ENCODE results near the gene ARHGAP30. TPM values are rescaled to one million over a fixed set of nuclear protein-coding genes. Genes with fewer than 3 reads are reported as not detected.

Gene ARHGAP30
- polyA plus RNA-seq, 1 donor (not counting 4 experiments of a cell fraction or from before 2014, with no cell fraction given), result 0.16 TPM

- H3K27ac ChIP-seq (ENCODE audit: control insufficient read depth, insufficient read depth, low read length), result no peak overlapping the region
Measured at GRCh38 chr1:161069241-161069640, 450 bp downstream of the ARHGAP30 start.

GRCh38 chr1:161068306-161069234, 1.1 kb downstream of the ARHGAP30 start:
- H4K20me1 ChIP-seq (ENCODE audit: control insufficient read depth, extremely low read depth, insufficient read depth, low read length), result no peaks in the 10 kb centered on the region
- DNase-seq (ENCODE audit: low read depth, low spot score), result no peak
- H3K27ac ChIP-seq (ENCODE audit: control insufficient read depth, insufficient read depth, low read length), result no peak overlapping the region
- H3K4me3 ChIP-seq (ENCODE audit: control insufficient read depth in 2 of 3, extremely low read depth in 1 of 3, insufficient read depth in 2 of 3, low read depth in 1 of 3, low read length in 3 of 3), result no peak overlapping the region
- peak overlapping the region; percentile 61 for H2AFZ ChIP-seq (ENCODE audit: control insufficient read depth, low read length)
- H3K4me1 ChIP-seq (ENCODE audit: control insufficient read depth, extremely low read depth, insufficient read depth, low read length), result peaks cover 21% of the 10 kb centered on the region
- no peak overlapping the region for H3K9ac ChIP-seq (ENCODE audit: control insufficient read depth, extremely low read depth, insufficient read depth, low read length)
- TF ChIP-seq EZH2 (IDR thresholded peaks at IDR 0.05; ENCODE audit: low read length) (no peak), CTCF (optimal IDR thresholded peaks at IDR 0.05 in 1 of 3, IDR thresholded peaks at IDR 0.05 in 1 of 3, conservative IDR thresholded peaks at IDR 0.05 in 1 of 3; ENCODE audit: extremely low read depth in 1 of 3, insufficient read depth in 2 of 3, low read length in 3 of 3) (no peak)
- H3K9me1 ChIP-seq (ENCODE audit: control insufficient read depth, extremely low read depth, insufficient read depth, low read length), result peaks cover 2% of the 10 kb centered on the region
- H3K9me3 ChIP-seq (ENCODE audit: control insufficient read depth, low read depth, low read length), result no peaks in the 10 kb centered on the region
- H3K36me3 ChIP-seq (ENCODE audit: control insufficient read depth in 2 of 2, extremely low read depth in 1 of 2, insufficient read depth in 2 of 2, low read length in 2 of 2), result no peaks in the 10 kb centered on the region
- no peaks in the 10 kb centered on the region for H3K27me3 ChIP-seq (ENCODE audit: control insufficient read depth, extremely low read depth, insufficient read depth, low read length)
- no peaks in the 10 kb centered on the region for H3K79me2 ChIP-seq (ENCODE audit: control insufficient read depth, insufficient read depth, low read length)
- no peak overlapping the region for H3K4me2 ChIP-seq (ENCODE audit: control insufficient read depth, extremely low read depth, insufficient read depth, low read depth, low read length)
- no peak for FAIRE-seq
- dilution Hi-C loops (cut with MboI; ENCODE audit: extremely low pct_ligation_motif_present, low sequenced_read_pairs), result no loop called here

More at GRCh38 chr1:161069241-161069640, 450 bp downstream of the ARHGAP30 start:
- H2AFZ ChIP-seq (ENCODE audit: control insufficient read depth, low read length), result no peak overlapping the region
- no peaks in the 10 kb centered on the region for H3K79me2 ChIP-seq (ENCODE audit: control insufficient read depth, insufficient read depth, low read length)
- TF ChIP-seq CTCF (optimal IDR thresholded peaks at IDR 0.05 in 1 of 3, IDR thresholded peaks at IDR 0.05 in 1 of 3, conservative IDR thresholded peaks at IDR 0.05 in 1 of 3; ENCODE audit: extremely low read depth in 1 of 3, insufficient read depth in 2 of 3, low read length in 3 of 3), result no peak
- no peak for TF ChIP-seq EZH2 (IDR thresholded peaks at IDR 0.05; ENCODE audit: low read length)
- no peak overlapping the region for H3K4me3 ChIP-seq (ENCODE audit: control insufficient read depth in 2 of 3, extremely low read depth in 1 of 3, insufficient read depth in 2 of 3, low read depth in 1 of 3, low read length in 3 of 3)
- peaks cover 2% of the 10 kb centered on the region for H3K9me1 ChIP-seq (ENCODE audit: control insufficient read depth, extremely low read depth, insufficient read depth, low read length)
- DNase-seq (ENCODE audit: low read depth, low spot score) (no peak), FAIRE-seq (no peak)
- H3K27me3 ChIP-seq (ENCODE audit: control insufficient read depth, extremely low read depth, insufficient read depth, low read length), result no peaks in the 10 kb centered on the region
- dilution Hi-C loops (cut with MboI; ENCODE audit: extremely low pct_ligation_motif_present, low sequenced_read_pairs), result no loop called here
- peaks cover 28% of the 10 kb centered on the region for H3K4me1 ChIP-seq (ENCODE audit: control insufficient read depth, extremely low read depth, insufficient read depth, low read length)
- no peaks in the 10 kb centered on the region for H3K36me3 ChIP-seq (ENCODE audit: control insufficient read depth in 2 of 2, extremely low read depth in 1 of 2, insufficient read depth in 2 of 2, low read length in 2 of 2)
- H3K4me2 ChIP-seq (ENCODE audit: control insufficient read depth, extremely low read depth, insufficient read depth, low read depth, low read length), result no peak overlapping the region
- H3K9me3 ChIP-seq (ENCODE audit: control insufficient read depth, low read depth, low read length), result no peaks in the 10 kb centered on the region
- no peak overlapping the region for H3K9ac ChIP-seq (ENCODE audit: control insufficient read depth, extremely low read depth, insufficient read depth, low read length)
- no peaks in the 10 kb centered on the region for H4K20me1 ChIP-seq (ENCODE audit: control insufficient read depth, extremely low read depth, insufficient read depth, low read length)

Data from keratinocyte (primary cell).